ENCODE results near the gene SPEN. TPM values are rescaled to one million over a fixed set of nuclear protein-coding genes. Genes with fewer than 3 reads are reported as not detected.

The SPEN gene
- total and polyA plus RNA-seq, 2 of the 4 experiments (the other 2 are of a cell fraction): 7.6 to 15.8 TPM

GRCh38 chr1:15928971-15929965 is 81.8 kb downstream of the SPEN start (continued):
- no peak for TF ChIP-seq CTCF (conservative IDR thresholded peaks at IDR 0.05; ENCODE audit: low read depth, low read length)

GRCh38 chr1:15931401-15931800 is 83.9 kb downstream of the SPEN start:
- no peaks in the 10 kb centered on the region for H3K27me3 ChIP-seq (ENCODE audit: control insufficient read depth, insufficient read depth, low read length)
- H3K23ac ChIP-seq (ENCODE audit: low read depth, low read length): no peak overlapping the region
- ChIA-PET CTCF (no interaction called here), POLR2A (ENCODE audit: unreplicated experiment) (no interaction called here)
- H4K20me1 ChIP-seq (ENCODE audit: insufficient read depth, low read length): no peaks in the 10 kb centered on the region
- H3K4me1 ChIP-seq (ENCODE audit: control insufficient read depth, insufficient read depth, low read length): no peaks in the 10 kb centered on the region
- no peak overlapping the region for H3K14ac ChIP-seq (replicated peaks; ENCODE audit: low read depth, low read length)
- no TSS peak for BruUV-seq (replicated peaks)
- no peak overlapping the region for H4K8ac ChIP-seq (ENCODE audit: low read depth in 2 of 2, low read length in 2 of 2)
- H2AK9ac ChIP-seq (replicated peaks; ENCODE audit: low read depth, low read length, poor library complexity): no peak overlapping the region
- no peaks in the 10 kb centered on the region for H3K9me3 ChIP-seq (ENCODE audit: control insufficient read depth, insufficient read depth, low read length)
- H3K4me2 ChIP-seq (ENCODE audit: low read depth, low read length): no peak overlapping the region
- H3K18ac ChIP-seq (ENCODE audit: low read depth, low read length): no peak overlapping the region
- no peak overlapping the region for H2BK15ac ChIP-seq (ENCODE audit: low read depth, low read length)
- no peak overlapping the region for H2AFZ ChIP-seq (replicated peaks; ENCODE audit: low read length, poor library complexity)
- ATAC-seq (ENCODE audit: low read depth) (no peak), DNase-seq (no peak)
- H3K4me3 ChIP-seq (ENCODE audit: insufficient read depth, low read depth, low read length): no peak overlapping the region
- dilution Hi-C loops (cut with HindIII; ENCODE audit: low sequenced_read_pairs, unreplicated experiment) (no loop called here), intact Hi-C loops (cut with micrococcal nuclease) (no loop called here), in situ Hi-C loops (cut with MboI; ENCODE audit: low sequenced_read_pairs) (loop anchor here (10.0 kb wide), 1 partner anchor 63 kb away; no protein-coding TSS in a partner anchor)
- H3K56ac ChIP-seq (ENCODE audit: extremely low read depth, insufficient read depth, low read length): no peak overlapping the region
- H2BK120ac ChIP-seq (ENCODE audit: low read depth, low read length): no peak overlapping the region
- no peak overlapping the region for H2AK5ac ChIP-seq (ENCODE audit: low read depth, low read length)
- H3K27ac ChIP-seq (ENCODE audit: insufficient read depth, low read length): no peak overlapping the region
- no peak for TF ChIP-seq BHLHE40 (IDR thresholded peaks at IDR 0.05; ENCODE audit: low read depth, low read length)
- no peak for TF ChIP-seq NFE2L2 (IDR thresholded peaks at IDR 0.05; ENCODE audit: low read depth, low read length)
- no peak for TF ChIP-seq RCOR1 (IDR thresholded peaks at IDR 0.05; ENCODE audit: insufficient replicate concordance, low read length)
- no peak for TF ChIP-seq CEBPB (IDR thresholded peaks at IDR 0.05; ENCODE audit: low read depth, low read length)
- no peak for TF ChIP-seq CHD1 (IDR thresholded peaks at IDR 0.05; ENCODE audit: low read depth, low read length)
- no peak for TF ChIP-seq MXI1 (IDR thresholded peaks at IDR 0.05; ENCODE audit: borderline replicate concordance, low read depth, low read length)
- H4K91ac ChIP-seq (ENCODE audit: insufficient read depth, low read depth, low read length): no peak overlapping the region
- H3K36me3 ChIP-seq (ENCODE audit: control insufficient read depth, insufficient read depth, low read length): peaks cover 65% of the 10 kb centered on the region
- no peak overlapping the region for H3K4ac ChIP-seq (ENCODE audit: low read depth, low read length)
- no peak overlapping the region for H2BK5ac ChIP-seq (ENCODE audit: low read depth, low read length, poor library complexity, severe bottlenecking)
- H2BK20ac ChIP-seq (ENCODE audit: low read depth, low read length): no peak overlapping the region
- no peaks in the 10 kb centered on the region; the same call in 1 of the 2 replicates for H3K9me1 ChIP-seq (ENCODE audit: insufficient read depth, low read length)
- no peak overlapping the region for H3K9ac ChIP-seq (ENCODE audit: low read depth, low read length)
- H3K79me1 ChIP-seq (ENCODE audit: low read depth in 1 of 2, low read length in 2 of 2): peaks cover 14 to 40% of the 10 kb centered on the region in 2 experiments
- WGBS, 2 experiments (ENCODE audit: extremely low coverage in 2 of 2, insufficient read length in 1 of 2): 94% methylated on average over 6 of the region's 11 CpGs; no CpG with 5 or more reads in 1 of the 2 experiments
- no peak overlapping the region for H4K5ac ChIP-seq (ENCODE audit: low read depth, low read length)
